Omental fat pad (tissue), 4 donors: ENCODE measurements around the gene IPO9. TPM values are rescaled to one million over a fixed set of nuclear protein-coding genes. Genes with fewer than 3 reads are reported as not detected.

Source experiments
- ATAC-seq: fragments of 150-250 bp; one replicate; pipeline ENCODE4 v1.9.1; 2016; ENCODE audit warnings: mild to moderate bottlenecking, moderate library complexity; ENCODE audit not compliant: low FRiP score
- DNase-seq: peaks from one replicate; pipeline ENCODE4 v3.0.0-alpha.2; 2019; ENCODE audit warnings: low spot score
- total RNA-seq, 4 donors: library from RNA; depleted of rRNA; stranded (reverse); fragments of >200 nt; gene quantifications; one replicate each; pipeline ENCODE4 v1.1.0, GENCODE V29; 2016
- TF ChIP-seq, protein P1 (sequence below), 3 donors: fragments of 450-650 bp; IDR thresholded peaks; one replicate each; pipeline ENCODE4 v1.5.1; 2016 to 2017; ENCODE audit warnings: antibody characterized with exemption in 3 of 3, mild to moderate bottlenecking in 3 of 3, moderate library complexity in 2 of 3

The IPO9 gene
- total RNA-seq, 4 donors from 2014 or later: 13.4 to 19.7 (median 17.4) TPM

DNA sequence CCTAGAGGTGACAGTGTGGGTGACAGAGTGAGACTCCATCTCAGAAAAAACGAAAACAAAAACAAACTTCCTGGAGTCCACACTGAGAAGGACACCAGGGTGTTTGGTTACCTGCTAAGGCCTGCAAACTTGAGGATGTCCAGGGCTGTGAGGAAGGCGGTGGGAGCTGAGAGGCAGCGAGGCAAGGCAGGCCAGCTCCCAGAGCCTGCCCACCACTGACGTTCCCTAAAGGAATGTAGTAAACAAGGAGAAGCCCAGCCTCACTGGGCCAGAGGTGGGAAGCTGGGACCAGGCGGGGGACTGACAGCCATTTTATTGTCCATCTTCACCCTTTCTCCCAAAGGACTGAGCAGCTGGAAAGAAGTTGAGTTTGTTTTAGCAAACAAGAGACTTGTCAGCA, 83.9 kb downstream of the IPO9 start:
- DNase-seq: no peak

DNA sequence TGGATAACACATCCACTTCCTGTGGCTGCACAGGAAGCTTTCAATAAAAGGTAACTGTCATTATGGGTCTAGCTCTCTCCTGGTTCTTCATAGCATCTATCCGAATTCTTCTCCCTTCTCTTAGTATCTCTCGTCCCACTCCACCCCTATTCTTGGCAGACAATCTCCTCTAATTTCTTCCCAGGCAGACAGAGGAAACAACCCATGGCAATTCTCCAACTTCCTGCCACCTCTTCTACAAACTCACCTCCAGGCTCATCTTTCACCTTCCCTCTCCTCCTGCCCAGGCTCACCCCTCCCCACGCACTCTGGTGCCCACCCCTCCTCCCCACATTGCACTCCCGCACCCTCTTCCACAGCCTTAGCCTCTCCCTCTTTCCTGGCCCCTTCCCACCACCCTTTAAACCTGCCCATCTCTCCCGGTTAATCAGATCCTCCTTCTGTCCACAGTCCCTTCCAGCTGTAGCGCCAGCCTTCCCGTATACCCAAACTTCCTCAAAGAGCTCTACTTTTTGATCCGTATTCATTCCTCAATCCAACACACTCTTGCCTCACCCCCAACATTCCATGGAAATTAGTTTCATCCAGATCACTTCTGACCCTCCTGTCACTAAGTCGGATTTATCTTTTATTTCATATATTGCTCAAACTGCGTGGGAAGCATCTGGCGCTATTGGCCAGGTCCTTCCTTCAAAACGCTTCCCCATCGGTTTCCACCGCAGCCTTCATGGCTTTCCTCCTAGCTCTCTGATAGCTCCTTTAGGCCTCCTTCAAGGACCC, 85.7 kb downstream of the IPO9 start:
- peak; percentile 56 for ATAC-seq

More for the DNA sequence above, 83.9 kb downstream of the IPO9 start:
- TF ChIP-seq, protein P1, sequence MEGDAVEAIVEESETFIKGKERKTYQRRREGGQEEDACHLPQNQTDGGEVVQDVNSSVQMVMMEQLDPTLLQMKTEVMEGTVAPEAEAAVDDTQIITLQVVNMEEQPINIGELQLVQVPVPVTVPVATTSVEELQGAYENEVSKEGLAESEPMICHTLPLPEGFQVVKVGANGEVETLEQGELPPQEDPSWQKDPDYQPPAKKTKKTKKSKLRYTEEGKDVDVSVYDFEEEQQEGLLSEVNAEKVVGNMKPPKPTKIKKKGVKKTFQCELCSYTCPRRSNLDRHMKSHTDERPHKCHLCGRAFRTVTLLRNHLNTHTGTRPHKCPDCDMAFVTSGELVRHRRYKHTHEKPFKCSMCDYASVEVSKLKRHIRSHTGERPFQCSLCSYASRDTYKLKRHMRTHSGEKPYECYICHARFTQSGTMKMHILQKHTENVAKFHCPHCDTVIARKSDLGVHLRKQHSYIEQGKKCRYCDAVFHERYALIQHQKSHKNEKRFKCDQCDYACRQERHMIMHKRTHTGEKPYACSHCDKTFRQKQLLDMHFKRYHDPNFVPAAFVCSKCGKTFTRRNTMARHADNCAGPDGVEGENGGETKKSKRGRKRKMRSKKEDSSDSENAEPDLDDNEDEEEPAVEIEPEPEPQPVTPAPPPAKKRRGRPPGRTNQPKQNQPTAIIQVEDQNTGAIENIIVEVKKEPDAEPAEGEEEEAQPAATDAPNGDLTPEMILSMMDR (IDR thresholded peaks at IDR 0.05): no peak
- ATAC-seq: no peak

DNA sequence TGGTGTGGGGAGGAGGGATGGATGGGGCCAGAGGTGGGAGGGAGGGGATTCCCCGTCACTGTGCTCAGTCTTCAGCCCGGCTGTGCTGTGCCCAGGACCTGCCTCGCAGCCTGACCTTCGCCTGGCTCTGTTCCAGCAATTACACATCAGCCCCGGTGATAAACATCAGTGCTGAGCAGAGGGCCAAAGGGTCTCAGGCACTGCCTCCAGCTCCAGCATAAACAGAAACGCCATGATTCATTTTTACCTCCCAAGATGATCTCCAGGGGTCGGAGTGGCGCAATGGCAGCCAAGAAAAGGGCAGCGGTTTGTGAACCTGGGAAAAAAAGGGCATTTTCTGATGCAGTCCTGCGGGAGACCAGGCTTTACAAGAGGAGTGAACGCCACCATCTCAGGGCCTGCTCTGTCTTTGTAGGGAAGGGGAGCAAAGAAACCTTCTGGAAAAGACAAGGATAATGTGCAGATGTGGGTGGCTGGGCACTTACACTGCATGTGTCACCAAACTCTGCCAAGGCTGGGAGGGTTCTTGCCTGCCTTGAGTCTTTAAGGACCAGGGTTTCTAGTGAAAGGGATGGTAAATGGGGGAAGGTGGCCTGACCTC, 87.8 kb downstream of the IPO9 start:
- DNase-seq: peak; percentile 80
- peak; percentile 83 for ATAC-seq
- TF ChIP-seq, protein P1 (IDR thresholded peaks at IDR 0.05): no peak

More for the DNA sequence above, 85.7 kb downstream of the IPO9 start:
- TF ChIP-seq, protein P1 (IDR thresholded peaks at IDR 0.05): no peak
- no peak for DNase-seq

DNA sequence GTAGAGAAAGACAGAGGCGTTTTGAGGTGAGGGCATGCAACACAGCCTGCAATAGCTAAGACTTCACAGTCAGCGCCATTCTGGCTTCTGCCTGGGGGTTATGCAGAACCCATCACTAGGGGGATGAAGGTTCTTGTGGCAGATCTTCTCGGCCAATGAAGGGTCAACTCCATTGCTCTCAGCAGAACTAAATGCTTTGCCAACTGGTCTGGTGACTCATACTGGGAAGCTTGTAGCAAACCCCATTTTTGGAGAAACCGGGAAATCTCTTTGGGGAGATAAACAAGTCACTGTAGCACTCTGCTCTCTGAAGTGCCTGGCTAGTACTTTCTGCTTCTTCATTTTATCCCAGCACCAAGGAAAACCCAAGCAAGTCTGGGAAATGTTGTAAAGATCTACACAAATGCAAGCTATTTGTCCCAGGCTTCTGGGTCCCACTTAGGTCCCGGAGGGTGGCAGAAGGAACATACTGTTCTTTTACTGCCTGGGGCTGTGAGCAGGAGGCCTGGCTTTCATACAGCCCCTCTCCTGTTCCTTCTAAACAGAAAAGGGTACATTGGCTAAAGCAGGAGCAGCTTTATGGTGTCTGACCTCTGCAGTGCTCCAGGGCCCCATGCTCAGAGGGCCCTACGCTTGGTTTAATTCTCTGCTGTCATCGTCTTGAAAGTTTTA, 88.5 kb downstream of the IPO9 start:
- TF ChIP-seq, protein P1 (IDR thresholded peaks at IDR 0.05): no peak
- DNase-seq (no peak), ATAC-seq (peak; percentile 67)

DNA sequence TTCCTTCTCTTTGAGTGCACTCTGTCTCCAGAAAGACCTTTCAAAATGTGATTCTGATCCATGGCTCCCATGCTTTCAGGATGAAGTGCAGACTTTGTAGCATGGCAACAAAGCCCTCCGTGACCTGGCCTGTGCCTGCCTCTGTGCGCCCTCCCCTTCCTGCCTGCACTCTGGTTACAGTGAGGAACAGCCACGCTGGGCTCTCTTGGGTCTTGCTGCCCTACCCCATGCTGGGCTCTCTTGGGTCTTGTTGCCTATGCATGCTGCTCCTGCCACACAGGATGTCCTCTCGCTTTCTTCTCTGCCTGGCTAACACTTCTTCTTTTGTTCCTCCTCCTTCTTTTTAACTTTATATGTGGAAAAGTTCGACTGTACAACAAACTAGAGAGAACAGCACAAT, 89.4 kb downstream of the IPO9 start:
- DNase-seq: no peak
- TF ChIP-seq, protein P1 (IDR thresholded peaks at IDR 0.05): no peak
- ATAC-seq: no peak

DNA sequence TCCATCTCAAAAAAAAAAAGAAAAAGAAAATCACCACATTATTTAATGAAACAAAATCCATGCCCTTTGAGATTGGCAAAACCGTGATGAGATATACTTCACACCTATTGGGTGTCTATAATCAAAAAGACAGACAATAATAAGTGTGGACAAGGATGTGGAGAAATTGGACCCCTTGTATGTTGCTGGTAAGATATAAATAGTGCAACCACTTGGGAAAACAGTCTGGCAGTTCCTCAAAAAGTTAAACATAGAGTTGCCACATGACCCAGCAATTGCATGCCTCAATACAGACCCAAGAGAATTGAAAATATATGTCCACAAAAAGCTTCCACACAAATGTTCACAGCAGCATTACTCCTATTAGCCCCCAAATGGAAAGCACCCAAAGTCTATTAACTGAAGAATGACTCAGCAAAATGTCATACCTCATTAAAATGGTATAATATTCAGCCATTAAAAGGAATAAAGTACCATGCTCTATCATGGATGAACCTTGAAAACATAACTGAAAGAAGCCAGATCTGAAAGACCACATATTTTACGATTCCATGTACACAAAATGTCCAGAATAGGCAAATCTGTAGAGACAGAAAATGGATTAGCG, 93.1 kb downstream of the IPO9 start:
- DNase-seq (no peak), ATAC-seq (no peak)
- TF ChIP-seq, protein P1 (IDR thresholded peaks at IDR 0.05): no peak
